HEK293 (cell line): ENCODE data around the gene KRT12.

Source experiments
- CTCF ChIA-PET: fragments of 350-600 bp; formaldehyde crosslinking; extraction: SDS; loops from one replicate; lab custom pipeline; 2021; ENCODE audit warnings: antibody characterized with exemption; lab: Yijun Ruan, JAX
- POLR2A ChIA-PET: fragments of 300-600 bp; formaldehyde crosslinking; extraction: SDS; loops from one replicate; lab custom pipeline; 2020; ENCODE audit warnings: antibody characterized with exemption, inconsistent platforms; lab: Yijun Ruan, JAX
- H3K27ac ChIP-seq: fragments of 200-500 bp; sonication (Bioruptor generic); 2 replicates; pipeline ENCODE4 v1.5.1; 2014; ENCODE audit warnings: low read depth, low read length, control low read depth, inconsistent platforms; ENCODE audit errors: extremely low read depth
- H3K36me3 ChIP-seq, 2 experiments: fragments of 200-500 bp in 1 of 2; sonication (Bioruptor generic) in 1 of 2; 1 replicate in 1 of 2; 2 replicates in 1 of 2; pipeline ENCODE4 v1.5.1; 2014 to 2017; ENCODE audit warnings: inconsistent platforms in 2 of 2, low read length in 2 of 2; ENCODE audit not compliant: control insufficient read depth in 2 of 2, insufficient read depth in 1 of 2
- H3K4me1 ChIP-seq: fragments of 200-500 bp; sonication (Bioruptor generic); 2 replicates; pipeline ENCODE4 v1.5.1; 2014; ENCODE audit warnings: mild to moderate bottlenecking, low read length, inconsistent platforms; ENCODE audit not compliant: control insufficient read depth, insufficient read depth
- H3K4me3 ChIP-seq: 2 replicates; pipeline ENCODE4 v1.5.1; 2011; ENCODE audit warnings: low read depth, mild to moderate bottlenecking, control low read depth, low read length, moderate library complexity
- H3K9me3 ChIP-seq: fragments of 200-500 bp; sonication (Bioruptor generic); 2 replicates; pipeline ENCODE4 v1.5.1; 2014; ENCODE audit warnings: low read depth, low read length, inconsistent platforms; ENCODE audit not compliant: control insufficient read depth, insufficient read depth
- HOXC10 ChIP-seq: sonication (generic); formaldehyde crosslinking; IDR thresholded peaks from 2 replicates; pipeline ENCODE4 v1.8.1; 2023; ENCODE audit warnings: mild to moderate bottlenecking, missing genetic modification reagents
- SP2 ChIP-seq: fragments of 450-650 bp; formaldehyde crosslinking; IDR thresholded peaks from 2 replicates; pipeline ENCODE4 v1.5.1; 2016; ENCODE audit warnings: missing biosample characterization, missing genetic modification characterization
- TCF7L2 ChIP-seq: IDR thresholded peaks from 2 replicates; pipeline ENCODE4 v1.6.1; 2011; ENCODE audit warnings: low read depth, mild to moderate bottlenecking, inconsistent platforms, low read length, moderate library complexity, borderline replicate concordance
- ZBTB48 ChIP-seq: fragments of 450-650 bp; formaldehyde crosslinking; IDR thresholded peaks from 2 replicates; pipeline ENCODE4 v1.5.1; 2016; ENCODE audit warnings: missing biosample characterization, missing genetic modification characterization
- ZNF121 ChIP-seq: fragments of 450-650 bp; formaldehyde crosslinking; IDR thresholded peaks from 2 replicates; pipeline ENCODE4 v1.5.1; 2016; ENCODE audit warnings: missing biosample characterization, missing genetic modification characterization
- ZNF16 ChIP-seq: fragments of 450-650 bp; formaldehyde crosslinking; IDR thresholded peaks from 2 replicates; pipeline ENCODE4 v1.5.1; 2016; ENCODE audit warnings: low read depth, missing biosample characterization, missing genetic modification characterization
- ZNF19 ChIP-seq: fragments of 450-650 bp; formaldehyde crosslinking; IDR thresholded peaks from 2 replicates; pipeline ENCODE4; 2016; ENCODE audit warnings: missing biosample characterization, missing genetic modification characterization, low read depth
- ZNF214 ChIP-seq: fragments of 450-650 bp; formaldehyde crosslinking; IDR thresholded peaks from 2 replicates; pipeline ENCODE4 v1.5.1; 2017; ENCODE audit warnings: missing biosample characterization, mild to moderate bottlenecking, missing genetic modification characterization, borderline replicate concordance
- ZNF311 ChIP-seq: fragments of 450-650 bp; formaldehyde crosslinking; IDR thresholded peaks from 2 replicates; pipeline ENCODE4 v1.5.1; 2017; ENCODE audit warnings: missing biosample characterization, missing genetic modification characterization, borderline replicate concordance
- ZNF354C ChIP-seq: fragments of 450-650 bp; formaldehyde crosslinking; IDR thresholded peaks from 2 replicates; pipeline ENCODE4 v1.5.1; 2016; ENCODE audit warnings: missing biosample characterization, missing genetic modification characterization, low read depth, borderline replicate concordance
- ZNF621 ChIP-seq: fragments of 450-650 bp; formaldehyde crosslinking; IDR thresholded peaks from 2 replicates; pipeline ENCODE4 v1.5.1; 2017; ENCODE audit warnings: missing biosample characterization, missing genetic modification characterization
- ZNF707 ChIP-seq: fragments of 450-650 bp; formaldehyde crosslinking; IDR thresholded peaks from 2 replicates; pipeline ENCODE4 v1.5.1; 2016; ENCODE audit warnings: missing biosample characterization, missing genetic modification characterization
- ZNF785 ChIP-seq: fragments of 450-650 bp; formaldehyde crosslinking; IDR thresholded peaks from 2 replicates; pipeline ENCODE4 v1.5.1; 2016; ENCODE audit warnings: missing biosample characterization, missing genetic modification characterization
- ZNF830 ChIP-seq: fragments of 450-650 bp; IDR thresholded peaks from 2 replicates; pipeline ENCODE4 v1.5.0; 2018; ENCODE audit warnings: missing biosample characterization, missing genetic modification characterization, low read depth, mild to moderate bottlenecking, moderate library complexity
- ZSCAN23 ChIP-seq: fragments of 450-650 bp; formaldehyde crosslinking; IDR thresholded peaks from 2 replicates; pipeline ENCODE4 v1.5.1; 2016; ENCODE audit warnings: missing biosample characterization, missing genetic modification characterization
- TF ChIP-seq, protein P1 (sequence below): fragments of 450-650 bp; formaldehyde crosslinking; IDR thresholded peaks from 2 replicates; pipeline ENCODE4 v1.5.1; 2016; ENCODE audit warnings: missing biosample characterization, missing genetic modification characterization
- TF ChIP-seq, protein P2 (sequence below): fragments of 450-650 bp; formaldehyde crosslinking; conservative IDR thresholded peaks from 2 replicates; pipeline ENCODE4 v1.5.1; 2016; ENCODE audit warnings: low read depth, missing biosample characterization, missing genetic modification characterization
- TF ChIP-seq, protein P3 (sequence below): fragments of 450-650 bp; formaldehyde crosslinking; IDR thresholded peaks from 2 replicates; pipeline ENCODE4 v1.5.1; 2016; ENCODE audit warnings: missing biosample characterization, missing genetic modification characterization, borderline replicate concordance
- TF ChIP-seq, protein P4 (sequence below): fragments of 450-650 bp; formaldehyde crosslinking; IDR thresholded peaks from 2 replicates; pipeline ENCODE4 v1.5.1; 2016; ENCODE audit warnings: missing biosample characterization, missing genetic modification characterization
- TF ChIP-seq, protein P5 (sequence below): fragments of 450-650 bp; formaldehyde crosslinking; IDR thresholded peaks from 2 replicates; pipeline ENCODE4 v1.5.1; 2016; ENCODE audit warnings: missing biosample characterization, missing genetic modification characterization

KRT12 gene

DNA sequence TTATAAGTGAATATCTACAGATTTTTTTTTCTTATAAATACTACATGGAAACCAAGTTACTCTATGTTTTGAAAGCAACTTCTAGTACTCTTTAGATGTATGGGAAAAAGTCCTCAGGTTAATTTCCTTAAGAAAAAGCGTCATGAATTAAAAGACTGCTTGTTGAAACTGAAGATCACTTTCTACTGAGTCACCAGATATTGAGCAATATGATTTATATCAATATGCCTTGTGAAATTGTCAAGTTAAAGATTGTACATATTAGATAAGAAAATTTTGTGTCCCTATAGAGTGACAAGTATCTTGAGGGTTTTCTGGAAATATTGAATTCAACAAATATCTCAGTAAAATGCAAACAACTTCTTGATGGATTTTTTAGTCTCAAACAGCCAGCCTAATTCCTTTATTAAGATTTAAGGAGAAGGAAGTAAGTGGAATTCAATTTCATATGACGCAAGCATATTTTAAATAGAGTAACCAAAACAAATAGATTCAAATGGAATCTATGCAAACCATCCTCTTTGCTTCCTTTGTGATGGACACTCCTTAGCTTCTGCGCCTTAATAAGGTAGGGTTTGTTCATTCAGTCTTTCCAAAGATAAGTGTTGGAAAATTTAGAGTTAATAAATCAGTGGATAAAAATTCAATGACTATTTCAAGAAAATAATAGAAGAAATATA is 16.6 kb downstream of the KRT12 start (continued):
- TF ChIP-seq, protein P1, sequence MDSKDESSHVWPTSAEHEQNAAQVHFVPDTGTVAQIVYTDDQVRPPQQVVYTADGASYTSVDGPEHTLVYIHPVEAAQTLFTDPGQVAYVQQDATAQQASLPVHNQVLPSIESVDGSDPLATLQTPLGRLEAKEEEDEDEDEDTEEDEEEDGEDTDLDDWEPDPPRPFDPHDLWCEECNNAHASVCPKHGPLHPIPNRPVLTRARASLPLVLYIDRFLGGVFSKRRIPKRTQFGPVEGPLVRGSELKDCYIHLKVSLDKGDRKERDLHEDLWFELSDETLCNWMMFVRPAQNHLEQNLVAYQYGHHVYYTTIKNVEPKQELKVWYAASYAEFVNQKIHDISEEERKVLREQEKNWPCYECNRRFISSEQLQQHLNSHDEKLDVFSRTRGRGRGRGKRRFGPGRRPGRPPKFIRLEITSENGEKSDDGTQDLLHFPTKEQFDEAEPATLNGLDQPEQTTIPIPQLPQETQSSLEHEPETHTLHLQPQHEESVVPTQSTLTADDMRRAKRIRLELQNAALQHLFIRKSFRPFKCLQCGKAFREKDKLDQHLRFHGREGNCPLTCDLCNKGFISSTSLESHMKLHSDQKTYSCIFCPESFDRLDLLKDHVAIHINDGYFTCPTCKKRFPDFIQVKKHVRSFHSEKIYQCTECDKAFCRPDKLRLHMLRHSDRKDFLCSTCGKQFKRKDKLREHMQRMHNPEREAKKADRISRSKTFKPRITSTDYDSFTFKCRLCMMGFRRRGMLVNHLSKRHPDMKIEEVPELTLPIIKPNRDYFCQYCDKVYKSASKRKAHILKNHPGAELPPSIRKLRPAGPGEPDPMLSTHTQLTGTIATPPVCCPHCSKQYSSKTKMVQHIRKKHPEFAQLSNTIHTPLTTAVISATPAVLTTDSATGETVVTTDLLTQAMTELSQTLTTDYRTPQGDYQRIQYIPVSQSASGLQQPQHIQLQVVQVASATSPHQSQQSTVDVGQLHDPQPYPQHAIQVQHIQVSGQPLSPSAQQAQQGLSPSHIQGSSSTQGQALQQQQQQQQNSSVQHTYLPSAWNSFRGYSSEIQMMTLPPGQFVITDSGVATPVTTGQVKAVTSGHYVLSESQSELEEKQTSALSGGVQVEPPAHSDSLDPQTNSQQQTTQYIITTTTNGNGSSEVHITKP (tag by site-specific recombination) = no peak
- TF ChIP-seq SP2 = no peak
- TF ChIP-seq, protein P2, sequence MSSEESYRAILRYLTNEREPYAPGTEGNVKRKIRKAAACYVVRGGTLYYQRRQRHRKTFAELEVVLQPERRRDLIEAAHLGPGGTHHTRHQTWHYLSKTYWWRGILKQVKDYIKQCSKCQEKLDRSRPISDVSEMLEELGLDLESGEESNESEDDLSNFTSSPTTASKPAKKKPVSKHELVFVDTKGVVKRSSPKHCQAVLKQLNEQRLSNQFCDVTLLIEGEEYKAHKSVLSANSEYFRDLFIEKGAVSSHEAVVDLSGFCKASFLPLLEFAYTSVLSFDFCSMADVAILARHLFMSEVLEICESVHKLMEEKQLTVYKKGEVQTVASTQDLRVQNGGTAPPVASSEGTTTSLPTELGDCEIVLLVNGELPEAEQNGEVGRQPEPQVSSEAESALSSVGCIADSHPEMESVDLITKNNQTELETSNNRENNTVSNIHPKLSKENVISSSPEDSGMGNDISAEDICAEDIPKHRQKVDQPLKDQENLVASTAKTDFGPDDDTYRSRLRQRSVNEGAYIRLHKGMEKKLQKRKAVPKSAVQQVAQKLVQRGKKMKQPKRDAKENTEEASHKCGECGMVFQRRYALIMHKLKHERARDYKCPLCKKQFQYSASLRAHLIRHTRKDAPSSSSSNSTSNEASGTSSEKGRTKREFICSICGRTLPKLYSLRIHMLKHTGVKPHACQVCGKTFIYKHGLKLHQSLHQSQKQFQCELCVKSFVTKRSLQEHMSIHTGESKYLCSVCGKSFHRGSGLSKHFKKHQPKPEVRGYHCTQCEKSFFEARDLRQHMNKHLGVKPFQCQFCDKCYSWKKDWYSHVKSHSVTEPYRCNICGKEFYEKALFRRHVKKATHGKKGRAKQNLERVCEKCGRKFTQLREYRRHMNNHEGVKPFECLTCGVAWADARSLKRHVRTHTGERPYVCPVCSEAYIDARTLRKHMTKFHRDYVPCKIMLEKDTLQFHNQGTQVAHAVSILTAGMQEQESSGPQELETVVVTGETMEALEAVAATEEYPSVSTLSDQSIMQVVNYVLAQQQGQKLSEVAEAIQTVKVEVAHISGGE (tag by site-specific recombination) = no peak

DNA sequence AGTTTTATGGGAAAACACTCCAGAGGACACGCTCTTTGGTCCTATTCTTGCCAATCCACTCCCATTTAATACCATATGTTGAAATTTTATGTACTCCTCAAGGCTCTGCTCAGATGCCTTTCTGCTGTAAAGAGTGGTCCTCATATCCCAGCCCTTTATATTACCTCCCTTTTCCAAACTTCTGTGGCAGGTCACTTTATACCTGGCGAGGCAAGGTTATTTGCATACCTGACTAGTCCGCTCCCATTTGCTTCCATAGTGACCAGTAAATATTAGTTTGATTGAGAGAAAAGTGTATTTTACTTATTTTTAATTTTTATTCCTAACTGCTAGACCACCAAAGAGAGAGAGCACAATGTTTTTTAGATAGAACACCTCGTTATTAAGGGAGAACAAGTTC is 17.3 kb downstream of the KRT12 start:
- no peak overlapping the region for H3K4me3 ChIP-seq
- no peaks in the 10 kb centered on the region for H3K9me3 ChIP-seq
- POLR2A ChIA-PET = no interaction called here
- CTCF ChIA-PET = interaction anchor here (0.7 to 1.1 kb wide), 2 partner anchors 30 to 700 kb away, joined by 3 read pairs; no protein-coding TSS in a partner anchor
- H3K36me3 ChIP-seq = no peaks in the 10 kb centered on the region
- no peak overlapping the region for H3K27ac ChIP-seq
- no peaks in the 10 kb centered on the region for H3K4me1 ChIP-seq
- TF ChIP-seq HOXC10 (CRISPR knock-in tag) (no peak), ZNF311 (tag by site-specific recombination) (no peak), ZNF621 (tag by site-specific recombination) (no peak), ZNF707 (no peak), TCF7L2 (no peak), ZNF16 (tag by site-specific recombination) (no peak), ZNF19 (tag by site-specific recombination) (no peak), ZSCAN23 (no peak), ZNF354C (no peak), ZNF830 (tag by site-specific recombination) (no peak), ZNF121 (tag by site-specific recombination) (no peak), ZBTB48 (no peak), ZNF785 (no peak), ZNF214 (tag by site-specific recombination) (no peak)
- TF ChIP-seq, protein P3, sequence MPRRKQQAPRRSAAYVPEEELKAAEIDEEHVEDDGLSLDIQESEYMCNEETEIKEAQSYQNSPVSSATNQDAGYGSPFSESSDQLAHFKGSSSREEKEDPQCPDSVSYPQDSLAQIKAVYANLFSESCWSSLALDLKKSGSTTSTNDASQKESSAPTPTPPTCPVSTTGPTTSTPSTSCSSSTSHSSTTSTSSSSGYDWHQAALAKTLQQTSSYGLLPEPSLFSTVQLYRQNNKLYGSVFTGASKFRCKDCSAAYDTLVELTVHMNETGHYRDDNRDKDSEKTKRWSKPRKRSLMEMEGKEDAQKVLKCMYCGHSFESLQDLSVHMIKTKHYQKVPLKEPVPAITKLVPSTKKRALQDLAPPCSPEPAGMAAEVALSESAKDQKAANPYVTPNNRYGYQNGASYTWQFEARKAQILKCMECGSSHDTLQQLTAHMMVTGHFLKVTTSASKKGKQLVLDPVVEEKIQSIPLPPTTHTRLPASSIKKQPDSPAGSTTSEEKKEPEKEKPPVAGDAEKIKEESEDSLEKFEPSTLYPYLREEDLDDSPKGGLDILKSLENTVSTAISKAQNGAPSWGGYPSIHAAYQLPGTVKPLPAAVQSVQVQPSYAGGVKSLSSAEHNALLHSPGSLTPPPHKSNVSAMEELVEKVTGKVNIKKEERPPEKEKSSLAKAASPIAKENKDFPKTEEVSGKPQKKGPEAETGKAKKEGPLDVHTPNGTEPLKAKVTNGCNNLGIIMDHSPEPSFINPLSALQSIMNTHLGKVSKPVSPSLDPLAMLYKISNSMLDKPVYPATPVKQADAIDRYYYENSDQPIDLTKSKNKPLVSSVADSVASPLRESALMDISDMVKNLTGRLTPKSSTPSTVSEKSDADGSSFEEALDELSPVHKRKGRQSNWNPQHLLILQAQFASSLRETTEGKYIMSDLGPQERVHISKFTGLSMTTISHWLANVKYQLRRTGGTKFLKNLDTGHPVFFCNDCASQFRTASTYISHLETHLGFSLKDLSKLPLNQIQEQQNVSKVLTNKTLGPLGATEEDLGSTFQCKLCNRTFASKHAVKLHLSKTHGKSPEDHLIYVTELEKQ (tag by site-specific recombination) = no peak
- TF ChIP-seq, protein P4, sequence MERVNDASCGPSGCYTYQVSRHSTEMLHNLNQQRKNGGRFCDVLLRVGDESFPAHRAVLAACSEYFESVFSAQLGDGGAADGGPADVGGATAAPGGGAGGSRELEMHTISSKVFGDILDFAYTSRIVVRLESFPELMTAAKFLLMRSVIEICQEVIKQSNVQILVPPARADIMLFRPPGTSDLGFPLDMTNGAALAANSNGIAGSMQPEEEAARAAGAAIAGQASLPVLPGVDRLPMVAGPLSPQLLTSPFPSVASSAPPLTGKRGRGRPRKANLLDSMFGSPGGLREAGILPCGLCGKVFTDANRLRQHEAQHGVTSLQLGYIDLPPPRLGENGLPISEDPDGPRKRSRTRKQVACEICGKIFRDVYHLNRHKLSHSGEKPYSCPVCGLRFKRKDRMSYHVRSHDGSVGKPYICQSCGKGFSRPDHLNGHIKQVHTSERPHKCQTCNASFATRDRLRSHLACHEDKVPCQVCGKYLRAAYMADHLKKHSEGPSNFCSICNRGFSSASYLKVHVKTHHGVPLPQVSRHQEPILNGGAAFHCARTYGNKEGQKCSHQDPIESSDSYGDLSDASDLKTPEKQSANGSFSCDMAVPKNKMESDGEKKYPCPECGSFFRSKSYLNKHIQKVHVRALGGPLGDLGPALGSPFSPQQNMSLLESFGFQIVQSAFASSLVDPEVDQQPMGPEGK (tag by site-specific recombination) = no peak
- TF ChIP-seq, protein P5, sequence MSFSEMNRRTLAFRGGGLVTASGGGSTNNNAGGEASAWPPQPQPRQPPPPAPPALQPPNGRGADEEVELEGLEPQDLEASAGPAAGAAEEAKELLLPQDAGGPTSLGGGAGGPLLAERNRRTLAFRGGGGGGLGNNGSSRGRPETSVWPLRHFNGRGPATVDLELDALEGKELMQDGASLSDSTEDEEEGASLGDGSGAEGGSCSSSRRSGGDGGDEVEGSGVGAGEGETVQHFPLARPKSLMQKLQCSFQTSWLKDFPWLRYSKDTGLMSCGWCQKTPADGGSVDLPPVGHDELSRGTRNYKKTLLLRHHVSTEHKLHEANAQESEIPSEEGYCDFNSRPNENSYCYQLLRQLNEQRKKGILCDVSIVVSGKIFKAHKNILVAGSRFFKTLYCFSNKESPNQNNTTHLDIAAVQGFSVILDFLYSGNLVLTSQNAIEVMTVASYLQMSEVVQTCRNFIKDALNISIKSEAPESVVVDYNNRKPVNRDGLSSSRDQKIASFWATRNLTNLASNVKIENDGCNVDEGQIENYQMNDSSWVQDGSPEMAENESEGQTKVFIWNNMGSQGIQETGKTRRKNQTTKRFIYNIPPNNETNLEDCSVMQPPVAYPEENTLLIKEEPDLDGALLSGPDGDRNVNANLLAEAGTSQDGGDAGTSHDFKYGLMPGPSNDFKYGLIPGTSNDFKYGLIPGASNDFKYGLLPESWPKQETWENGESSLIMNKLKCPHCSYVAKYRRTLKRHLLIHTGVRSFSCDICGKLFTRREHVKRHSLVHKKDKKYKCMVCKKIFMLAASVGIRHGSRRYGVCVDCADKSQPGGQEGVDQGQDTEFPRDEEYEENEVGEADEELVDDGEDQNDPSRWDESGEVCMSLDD (tag by site-specific recombination) = no peak
